ENCODE data around the gene PXMP2. TPM values are rescaled to one million over a fixed set of nuclear protein-coding genes. Genes with fewer than 3 reads are reported as not detected.

Gene PXMP2
- 15.6 TPM for polyA plus RNA-seq (2013, experiment 1 of 2)
- polyA plus RNA-seq (2013, experiment 2 of 2): 16.2 TPM

GRCh38 chr12:132687211-132688164 lies at the start of gene PXMP2, which contains the start of gene POLE:
TSS of gene PXMP2 (plus strand) at chr12:132687587. CDS start at chr12:132687671, 84 bp downstream.
TSS of gene POLE (minus strand) at chr12:132687342. CDS start at chr12:132687315, 27 bp downstream.
- Histone ChIP-seq H3K36me3 (ENCODE audit: control insufficient read depth, insufficient read depth, low read length) (peaks cover 26% of the 10 kb centered on the region), H3K4me3 (ENCODE audit: extremely low read depth, insufficient read depth, low read length, poor library complexity, severe bottlenecking) (peak within 1 kb of the TSS; percentile 58), H3K27ac (ENCODE audit: low read depth, low read length, severe bottlenecking) (peak within 1 kb of the TSS; percentile 72), H3K4me1 (ENCODE audit: control insufficient read depth, insufficient read depth, low read length, poor library complexity, severe bottlenecking) (peaks cover 6% of the 10 kb centered on the region), H3K9me3 (ENCODE audit: control insufficient read depth, low read length) (no peaks in the 10 kb centered on the region)
- 0% methylated on average over 61 to 116 of the region's 134 CpGs for whole genome bisulfite sequencing, 2 experiments (ENCODE audit: insufficient coverage in 2 of 2)

DNA sequence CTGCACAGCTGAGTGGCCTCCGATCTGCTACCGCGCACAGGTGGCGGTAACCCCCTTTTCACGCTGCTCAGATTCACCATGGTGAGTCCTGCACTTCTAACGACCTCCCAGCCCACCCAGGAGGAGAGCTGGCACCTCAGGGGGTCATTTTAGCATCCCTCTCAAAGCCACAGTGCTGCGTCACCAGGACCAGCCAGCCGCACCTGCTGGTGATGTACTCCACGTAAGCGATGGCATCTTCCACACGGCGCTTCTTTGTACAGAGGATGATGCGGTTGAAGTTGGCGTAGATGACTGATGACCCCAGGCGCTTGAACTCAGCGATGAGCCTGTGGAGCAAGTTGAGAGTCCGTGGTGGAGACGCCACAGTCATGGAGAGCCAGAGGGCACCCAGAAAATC lies 49.6 kb upstream of the PXMP2 start:
- WGBS, 2 experiments (ENCODE audit: insufficient coverage in 2 of 2): 94% methylated on average over 18 of the region's 18 CpGs
- Histone ChIP-seq H3K36me3 (ENCODE audit: control insufficient read depth, insufficient read depth, low read length) (peaks cover 82% of the 10 kb centered on the region), H3K27ac (ENCODE audit: low read depth, low read length, severe bottlenecking) (no peak overlapping the region), H3K4me1 (ENCODE audit: control insufficient read depth, insufficient read depth, low read length, poor library complexity, severe bottlenecking) (no peaks in the 10 kb centered on the region), H3K4me3 (ENCODE audit: extremely low read depth, insufficient read depth, low read length, poor library complexity, severe bottlenecking) (no peak overlapping the region), H3K9me3 (ENCODE audit: control insufficient read depth, low read length) (no peaks in the 10 kb centered on the region)

GRCh38 chr12:132638541-132639408 lies 48.6 kb upstream of the PXMP2 start:
- Histone ChIP-seq H3K4me3 (ENCODE audit: extremely low read depth, insufficient read depth, low read length, poor library complexity, severe bottlenecking) (no peak overlapping the region), H3K36me3 (ENCODE audit: control insufficient read depth, insufficient read depth, low read length) (peaks cover 83% of the 10 kb centered on the region), H3K27ac (ENCODE audit: low read depth, low read length, severe bottlenecking) (no peak overlapping the region), H3K9me3 (ENCODE audit: control insufficient read depth, low read length) (no peaks in the 10 kb centered on the region), H3K4me1 (ENCODE audit: control insufficient read depth, insufficient read depth, low read length, poor library complexity, severe bottlenecking) (no peaks in the 10 kb centered on the region)
- 90% methylated on average over 20 to 22 of the region's 25 CpGs for WGBS, 2 experiments (ENCODE audit: insufficient coverage in 2 of 2)

DNA sequence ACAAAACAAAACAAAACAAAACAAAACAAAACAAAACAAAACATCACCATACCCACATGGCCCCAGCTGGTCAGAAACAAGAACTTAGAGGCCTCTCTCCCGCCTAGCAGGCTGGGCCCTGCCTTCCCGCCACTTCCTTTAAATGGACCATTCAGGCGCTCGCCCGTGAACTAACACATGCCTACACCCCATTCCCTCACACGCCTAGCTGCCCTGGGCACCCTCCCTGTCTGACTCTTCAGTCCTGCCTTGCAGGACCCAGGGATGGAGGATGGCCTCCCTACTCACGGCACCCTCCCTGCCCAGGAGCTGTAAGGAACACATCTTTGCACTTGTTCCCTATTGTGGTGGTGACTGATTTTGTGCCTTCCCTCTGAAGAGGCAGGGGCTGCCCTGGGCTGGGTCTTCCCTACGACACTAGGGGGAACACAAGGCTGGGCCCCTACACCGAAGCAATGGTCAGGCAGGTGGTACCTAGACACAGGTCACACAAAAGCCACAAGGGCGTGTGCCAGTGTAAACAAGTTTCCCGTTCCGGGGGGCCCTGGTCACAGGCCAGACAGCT lies 47.3 kb upstream of the PXMP2 start:
- Histone ChIP-seq H3K27ac (ENCODE audit: low read depth, low read length, severe bottlenecking) (no peak overlapping the region), H3K4me1 (ENCODE audit: control insufficient read depth, insufficient read depth, low read length, poor library complexity, severe bottlenecking) (no peaks in the 10 kb centered on the region), H3K36me3 (ENCODE audit: control insufficient read depth, insufficient read depth, low read length) (peaks cover 79% of the 10 kb centered on the region), H3K4me3 (ENCODE audit: extremely low read depth, insufficient read depth, low read length, poor library complexity, severe bottlenecking) (no peak overlapping the region), H3K9me3 (ENCODE audit: control insufficient read depth, low read length) (no peaks in the 10 kb centered on the region)
- WGBS, 2 experiments (ENCODE audit: insufficient coverage in 2 of 2): 86 to 99% methylated on average over 9 to 11 of the region's 12 CpGs

- Histone ChIP-seq H3K9me3 (ENCODE audit: control insufficient read depth, low read length) (no peaks in the 10 kb centered on the region), H3K4me1 (ENCODE audit: control insufficient read depth, insufficient read depth, low read length, poor library complexity, severe bottlenecking) (no peaks in the 10 kb centered on the region), H3K4me3 (ENCODE audit: extremely low read depth, insufficient read depth, low read length, poor library complexity, severe bottlenecking) (no peak overlapping the region), H3K36me3 (ENCODE audit: control insufficient read depth, insufficient read depth, low read length) (peaks cover 79% of the 10 kb centered on the region), H3K27ac (ENCODE audit: low read depth, low read length, severe bottlenecking) (no peak overlapping the region)
- 81 to 91% methylated on average over 10 of the region's 10 CpGs for WGBS, 2 experiments (ENCODE audit: insufficient coverage in 2 of 2)
These were observed 46.5 kb upstream of the PXMP2 start for GRCh38 chr12:132640936-132641335.

DNA sequence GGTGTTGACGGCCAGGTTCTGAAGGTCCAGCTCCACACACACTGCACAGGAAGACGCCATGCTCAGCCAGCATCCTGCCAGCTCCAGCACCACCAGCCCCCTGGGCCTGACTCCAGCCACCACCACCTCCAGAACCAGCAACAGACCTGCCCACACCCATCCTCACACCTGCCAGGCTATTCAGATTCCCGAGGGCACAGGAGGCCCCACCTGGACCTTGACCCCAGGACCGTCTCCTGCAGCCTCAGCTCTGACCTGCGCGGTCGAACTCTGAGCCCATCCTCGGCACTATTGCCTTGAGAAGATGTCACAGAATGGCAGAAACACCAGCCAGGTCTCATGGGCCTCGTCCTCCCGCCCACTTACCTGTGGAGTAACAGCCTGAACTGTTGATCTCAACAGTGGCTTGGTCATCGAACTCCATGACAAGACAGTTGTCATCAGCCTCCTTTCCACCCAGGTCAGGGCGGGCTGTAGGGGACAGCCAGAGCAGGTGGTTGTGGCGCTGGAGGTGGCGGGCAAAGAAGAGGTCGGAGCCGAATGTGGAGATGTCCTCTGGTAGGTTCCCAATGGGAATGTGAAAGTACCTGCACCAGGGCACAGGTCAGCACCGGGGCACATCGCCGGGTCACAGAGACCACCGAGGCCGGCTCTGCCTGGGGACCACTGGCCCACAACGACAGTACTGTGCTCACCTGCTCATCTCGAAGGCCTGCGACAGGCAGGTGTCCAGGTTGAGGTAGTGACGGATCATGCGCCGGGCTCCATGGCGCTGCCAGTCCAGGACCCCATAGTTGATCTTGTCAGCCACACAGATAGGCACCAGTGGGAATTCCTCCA lies 45.4 kb upstream of the PXMP2 start:
- peaks cover 78% of the 10 kb centered on the region for H3K36me3 ChIP-seq (ENCODE audit: control insufficient read depth, insufficient read depth, low read length)
- 95% methylated on average over 27 to 28 of the region's 28 CpGs for WGBS, 2 experiments (ENCODE audit: insufficient coverage in 2 of 2)
- no peak overlapping the region for H3K4me3 ChIP-seq (ENCODE audit: extremely low read depth, insufficient read depth, low read length, poor library complexity, severe bottlenecking)
- H3K9me3 ChIP-seq (ENCODE audit: control insufficient read depth, low read length): no peaks in the 10 kb centered on the region
- no peak overlapping the region for H3K27ac ChIP-seq (ENCODE audit: low read depth, low read length, severe bottlenecking)
- H3K4me1 ChIP-seq (ENCODE audit: control insufficient read depth, insufficient read depth, low read length, poor library complexity, severe bottlenecking): no peaks in the 10 kb centered on the region

- H3K27ac ChIP-seq (ENCODE audit: low read depth, low read length, severe bottlenecking): no peak overlapping the region
- no peak overlapping the region for H3K4me3 ChIP-seq (ENCODE audit: extremely low read depth, insufficient read depth, low read length, poor library complexity, severe bottlenecking)
- no peaks in the 10 kb centered on the region for H3K9me3 ChIP-seq (ENCODE audit: control insufficient read depth, low read length)
- peaks cover 79% of the 10 kb centered on the region for H3K36me3 ChIP-seq (ENCODE audit: control insufficient read depth, insufficient read depth, low read length)
- WGBS, 2 experiments (ENCODE audit: insufficient coverage in 2 of 2): 95 to 97% methylated on average over 22 to 30 of the region's 30 CpGs
- H3K4me1 ChIP-seq (ENCODE audit: control insufficient read depth, insufficient read depth, low read length, poor library complexity, severe bottlenecking): no peaks in the 10 kb centered on the region
These were observed 44.2 kb upstream of the PXMP2 start for GRCh38 chr12:132642846-132643835.

GRCh38 chr12:132646850-132647249 lies 40.5 kb upstream of the PXMP2 start:
- Histone ChIP-seq H3K9me3 (ENCODE audit: control insufficient read depth, low read length) (no peaks in the 10 kb centered on the region), H3K27ac (ENCODE audit: low read depth, low read length, severe bottlenecking) (no peak overlapping the region), H3K36me3 (ENCODE audit: control insufficient read depth, insufficient read depth, low read length) (peaks cover 88% of the 10 kb centered on the region), H3K4me3 (ENCODE audit: extremely low read depth, insufficient read depth, low read length, poor library complexity, severe bottlenecking) (no peak overlapping the region), H3K4me1 (ENCODE audit: control insufficient read depth, insufficient read depth, low read length, poor library complexity, severe bottlenecking) (no peaks in the 10 kb centered on the region)
- 98 to 100% methylated on average over 1 to 6 of the region's 7 CpGs for WGBS, 2 experiments (ENCODE audit: insufficient coverage in 2 of 2)

GRCh38 chr12:132647858-132648257 lies 39.5 kb upstream of the PXMP2 start:
- Histone ChIP-seq H3K4me1 (ENCODE audit: control insufficient read depth, insufficient read depth, low read length, poor library complexity, severe bottlenecking) (no peaks in the 10 kb centered on the region), H3K9me3 (ENCODE audit: control insufficient read depth, low read length) (no peaks in the 10 kb centered on the region), H3K27ac (ENCODE audit: low read depth, low read length, severe bottlenecking) (no peak overlapping the region), H3K4me3 (ENCODE audit: extremely low read depth, insufficient read depth, low read length, poor library complexity, severe bottlenecking) (no peak overlapping the region), H3K36me3 (ENCODE audit: control insufficient read depth, insufficient read depth, low read length) (peaks cover 88% of the 10 kb centered on the region)
- WGBS, 2 experiments (ENCODE audit: insufficient coverage in 2 of 2): 94 to 100% methylated on average over 9 to 10 of the region's 10 CpGs

Data from mesodermal cell (in vitro differentiated cells).